CD14-positive monocyte (primary cell): ENCODE data around the gene SLC35B3. TPM values are rescaled to one million over a fixed set of nuclear protein-coding genes. Genes with fewer than 3 reads are reported as not detected.

Experiments used
- DNase-seq, 3 donors: peaks; one replicate each; pipeline ENCODE4 v3.0.0-alpha.2; 2011 to 2022
- H2AFZ ChIP-seq: 2 replicates; pipeline ENCODE4 v1.6.0; 2012; ENCODE audit warnings: mild to moderate bottlenecking, low read depth, low read length, inconsistent platforms; ENCODE audit not compliant: insufficient read depth, poor library complexity, severe bottlenecking
- H3K27ac ChIP-seq, 2 donors: 1 replicate in 1 of 2; 2 replicates in 1 of 2; pipeline ENCODE4 v1.5.1; 2012 to 2013; ENCODE audit warnings: low read length in 2 of 2, control low read depth in 1 of 2, inconsistent platforms in 1 of 2, low read depth in 1 of 2, mild to moderate bottlenecking in 1 of 2
- H3K27me3 ChIP-seq, 2 donors: one replicate each; pipeline versions ENCODE4 v1.6.0 to v1.6.1; 2011 to 2013; ENCODE audit warnings: low read length in 2 of 2; ENCODE audit not compliant: control insufficient read depth in 2 of 2, insufficient read depth in 2 of 2
- H3K36me3 ChIP-seq, 2 donors: replicated peaks in 1 of 2; 1 replicate in 1 of 2; 2 replicates in 1 of 2; pipeline versions ENCODE4 v1.5.1 to v1.6.1; 2012 to 2013; ENCODE audit warnings: low read length in 2 of 2, control low read depth in 1 of 2, inconsistent platforms in 1 of 2, mild to moderate bottlenecking in 1 of 2; ENCODE audit not compliant: insufficient read depth in 2 of 2, control insufficient read depth in 1 of 2
- H3K4me1 ChIP-seq, 2 donors: 1 replicate in 1 of 2; 2 replicates in 1 of 2; pipeline versions ENCODE4 v1.5.1 to v1.6.1; 2012 to 2013; ENCODE audit warnings: low read length in 2 of 2, control low read depth in 1 of 2, inconsistent platforms in 1 of 2, mild to moderate bottlenecking in 1 of 2, moderate library complexity in 1 of 2; ENCODE audit not compliant: insufficient read depth in 2 of 2, control insufficient read depth in 1 of 2
- H3K4me2 ChIP-seq: replicated peaks from 2 replicates; pipeline ENCODE3; 2012; ENCODE audit warnings: low read length, moderate library complexity, mild to moderate bottlenecking; ENCODE audit not compliant: poor library complexity, severe bottlenecking; ENCODE audit errors: extremely low read depth
- H3K4me3 ChIP-seq, 3 experiments: fragments of 200-600 bp in 1 of 3; sonication (generic) in 1 of 3; replicated peaks in 1 of 3; 1 replicate in 2 of 3; 2 replicates in 1 of 3; pipeline ENCODE4 v1.5.1; 2011 to 2013; ENCODE audit warnings: low read length in 3 of 3, mild to moderate bottlenecking in 3 of 3, control low read depth in 2 of 3, low read depth in 2 of 3, inconsistent platforms in 1 of 3, moderate library complexity in 1 of 3
- H3K79me2 ChIP-seq: 2 replicates; pipeline ENCODE4 v1.6.0; 2012; ENCODE audit warnings: mild to moderate bottlenecking, control low read depth, inconsistent platforms, low read length, moderate library complexity; ENCODE audit not compliant: insufficient read depth
- H3K9ac ChIP-seq: 2 replicates; pipeline ENCODE4 v1.6.0; 2017; ENCODE audit warnings: low read length, mild to moderate bottlenecking; ENCODE audit not compliant: insufficient read depth, poor library complexity, severe bottlenecking
- H3K9me3 ChIP-seq, 2 donors: replicated peaks in 1 of 2; 1 replicate in 1 of 2; 2 replicates in 1 of 2; pipeline versions ENCODE4 v1.5.1 to v1.6.1; 2012 to 2013; ENCODE audit warnings: low read length in 2 of 2, control low read depth in 1 of 2; ENCODE audit not compliant: control insufficient read depth in 1 of 2, insufficient read depth in 1 of 2
- H4K20me1 ChIP-seq: 2 replicates; pipeline ENCODE4 v1.6.0; 2012; ENCODE audit warnings: mild to moderate bottlenecking, low read length, control low read depth, moderate library complexity; ENCODE audit not compliant: insufficient read depth
- H3K27ac Mint-ChIP-seq, 7 donors: one replicate each; pipeline ENCODE4 v1.8.0; 2020; ENCODE audit warnings: mild to moderate bottlenecking in 7 of 7, mixed read lengths in 7 of 7, moderate library complexity in 6 of 7, inconsistent platforms in 2 of 7
- H3K27me3 Mint-ChIP-seq, 3 donors: one replicate each; pipeline ENCODE4 v1.8.0; 2021 to 2022; ENCODE audit warnings: low read depth in 3 of 3, mild to moderate bottlenecking in 3 of 3, mixed read lengths in 3 of 3, moderate library complexity in 3 of 3, inconsistent platforms in 1 of 3
- H3K36me3 Mint-ChIP-seq, 2 donors: one replicate each; pipeline ENCODE4 v1.8.0; 2020; ENCODE audit warnings: mixed read lengths in 2 of 2, inconsistent platforms in 1 of 2, mild to moderate bottlenecking in 1 of 2
- H3K4me1 Mint-ChIP-seq: one replicate; pipeline ENCODE4 v1.8.0; 2020; ENCODE audit warnings: mild to moderate bottlenecking, mixed read lengths
- H3K4me3 Mint-ChIP-seq, 2 donors: one replicate each; pipeline ENCODE4 v1.8.0; 2020; ENCODE audit warnings: mild to moderate bottlenecking in 2 of 2, mixed read lengths in 2 of 2, moderate library complexity in 1 of 2
- H3K9me3 Mint-ChIP-seq, 7 donors: one replicate each; pipeline ENCODE4 v1.8.0; 2020 to 2022; ENCODE audit warnings: mixed read lengths in 7 of 7, mild to moderate bottlenecking in 6 of 7, moderate library complexity in 6 of 7, inconsistent platforms in 2 of 7
- WGBS: methylation state at CpG from one replicate; pipeline ENCODE4 v1.1.5; 2013; ENCODE audit warnings: missing lambda C conversion rate; ENCODE audit not compliant: insufficient coverage; 5-methylcytosine and 5-hydroxymethylcytosine counted together
- intact Hi-C, 2 donors: fragments of 100-400 bp; cut with micrococcal nuclease; formaldehyde crosslinking; loops; one replicate each; pipeline versions ENCODE4 v1.15.0 to v1.15.1; 2023
- polyA plus RNA-seq, 3 donors: library from polyadenylated mRNA; depleted of rRNA in 1 of 3; unstranded in 2 of 3; stranded (reverse) in 1 of 3; fragments of 300-500 nt in 2 of 3; fragments of >200 nt in 1 of 3; fragmentation: Illumina TruSeq in 2 of 3; gene quantifications; 1 replicate in 2 of 3; 2 replicates in 1 of 3; pipeline ENCODE4 v1.2.3, GENCODE V29; 2012 to 2021
- TF ChIP-seq, protein P1 (sequence below): fragments of 200-600 bp; IDR thresholded peaks from one replicate; pipeline ENCODE4 v1.8.0; 2022; ENCODE audit warnings: antibody characterized with exemption, mild to moderate bottlenecking

The SLC35B3 gene
- polyA plus RNA-seq, 3 donors: 7.9 to 14.0 (median 9.3) TPM

DNA sequence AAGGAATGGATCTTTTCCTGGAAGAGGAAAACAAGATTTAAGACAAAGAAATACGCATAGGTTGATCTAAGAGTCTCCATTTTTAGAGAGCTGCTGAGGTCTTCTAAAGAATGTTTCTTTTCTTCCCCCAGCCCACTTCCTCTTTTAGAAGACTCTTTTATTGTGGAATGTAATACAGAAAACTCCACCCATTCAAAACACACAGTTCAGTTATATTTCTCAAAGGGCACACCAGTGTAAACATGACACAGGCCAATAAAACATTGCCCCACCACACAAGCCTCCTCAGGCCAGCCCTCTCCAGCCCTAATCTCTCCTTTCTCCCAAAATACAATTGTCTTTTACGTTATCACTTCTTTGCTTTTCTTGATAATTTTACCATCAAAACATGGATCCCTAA lies 42.8 kb downstream of the SLC35B3 start:
- no peak overlapping the region for H3K27ac Mint-ChIP-seq
- no peak overlapping the region for H2AFZ ChIP-seq
- TF ChIP-seq, protein P1, sequence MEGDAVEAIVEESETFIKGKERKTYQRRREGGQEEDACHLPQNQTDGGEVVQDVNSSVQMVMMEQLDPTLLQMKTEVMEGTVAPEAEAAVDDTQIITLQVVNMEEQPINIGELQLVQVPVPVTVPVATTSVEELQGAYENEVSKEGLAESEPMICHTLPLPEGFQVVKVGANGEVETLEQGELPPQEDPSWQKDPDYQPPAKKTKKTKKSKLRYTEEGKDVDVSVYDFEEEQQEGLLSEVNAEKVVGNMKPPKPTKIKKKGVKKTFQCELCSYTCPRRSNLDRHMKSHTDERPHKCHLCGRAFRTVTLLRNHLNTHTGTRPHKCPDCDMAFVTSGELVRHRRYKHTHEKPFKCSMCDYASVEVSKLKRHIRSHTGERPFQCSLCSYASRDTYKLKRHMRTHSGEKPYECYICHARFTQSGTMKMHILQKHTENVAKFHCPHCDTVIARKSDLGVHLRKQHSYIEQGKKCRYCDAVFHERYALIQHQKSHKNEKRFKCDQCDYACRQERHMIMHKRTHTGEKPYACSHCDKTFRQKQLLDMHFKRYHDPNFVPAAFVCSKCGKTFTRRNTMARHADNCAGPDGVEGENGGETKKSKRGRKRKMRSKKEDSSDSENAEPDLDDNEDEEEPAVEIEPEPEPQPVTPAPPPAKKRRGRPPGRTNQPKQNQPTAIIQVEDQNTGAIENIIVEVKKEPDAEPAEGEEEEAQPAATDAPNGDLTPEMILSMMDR: no peak
- H3K36me3 Mint-ChIP-seq: no peaks in the 10 kb centered on the region
- H3K27me3 ChIP-seq: no peaks in the 10 kb centered on the region
- peaks cover 0 to 4% (median 0%) of the 10 kb centered on the region in 3 donors for H3K27me3 Mint-ChIP-seq
- no peak overlapping the region for H3K4me2 ChIP-seq
- H3K9me3 ChIP-seq: no peaks in the 10 kb centered on the region
- peaks cover 4% of the 10 kb centered on the region for H3K4me1 Mint-ChIP-seq
- no peaks in the 10 kb centered on the region for H4K20me1 ChIP-seq
- H3K4me3 Mint-ChIP-seq: no peak overlapping the region
- H3K4me1 ChIP-seq: no peaks in the 10 kb centered on the region
- H3K9me3 Mint-ChIP-seq: peaks cover 0 to 5% (median 2%) of the 10 kb centered on the region in 7 donors
- no peaks in the 10 kb centered on the region for H3K36me3 ChIP-seq
- H3K27ac ChIP-seq: no peak overlapping the region
- no peak for DNase-seq
- no peak overlapping the region for H3K4me3 ChIP-seq
- no CpG with 5 or more reads among the region's 2 CpGs for WGBS
- H3K79me2 ChIP-seq: no peaks in the 10 kb centered on the region
- H3K9ac ChIP-seq: no peak overlapping the region
- intact Hi-C loops: no loop called here

DNA sequence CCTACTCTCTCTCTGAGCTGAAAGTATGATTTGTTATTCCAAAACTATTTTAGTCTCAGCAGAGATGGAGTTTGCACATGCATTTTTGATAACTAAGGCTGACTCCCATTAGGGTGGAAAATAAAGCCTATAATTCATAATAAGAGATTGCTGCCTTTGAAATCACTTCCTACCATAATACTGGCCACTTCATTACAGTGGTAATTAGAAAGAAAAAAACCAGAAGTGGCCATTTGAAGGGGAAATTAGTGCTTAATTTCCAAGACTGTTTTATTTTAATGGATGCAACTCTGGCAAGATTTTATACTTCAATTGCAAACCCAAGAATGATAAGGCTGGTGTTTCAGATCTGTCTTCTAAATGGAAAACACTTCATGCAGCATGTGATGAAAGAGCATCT lies 43.4 kb downstream of the SLC35B3 start:
- no peak overlapping the region for H3K4me3 Mint-ChIP-seq
- H3K36me3 ChIP-seq: no peaks in the 10 kb centered on the region
- H3K9ac ChIP-seq: no peak overlapping the region
- peaks cover 4% of the 10 kb centered on the region for H3K4me1 Mint-ChIP-seq
- TF ChIP-seq, protein P1: no peak
- H3K4me3 ChIP-seq: no peak overlapping the region
- no peak overlapping the region for H3K4me2 ChIP-seq
- no peak for DNase-seq
- H2AFZ ChIP-seq: no peak overlapping the region
- no peaks in the 10 kb centered on the region for H3K9me3 ChIP-seq
- intact Hi-C loops: no loop called here
- no peaks in the 10 kb centered on the region for H4K20me1 ChIP-seq
- H3K36me3 Mint-ChIP-seq: no peaks in the 10 kb centered on the region
- peaks cover 0 to 5% (median 2%) of the 10 kb centered on the region in 7 donors for H3K9me3 Mint-ChIP-seq
- H3K4me1 ChIP-seq: no peaks in the 10 kb centered on the region
- H3K27me3 Mint-ChIP-seq: peaks cover 0 to 5% (median 0%) of the 10 kb centered on the region in 3 donors
- no peaks in the 10 kb centered on the region for H3K27me3 ChIP-seq
- no peak overlapping the region for H3K27ac Mint-ChIP-seq
- no peak overlapping the region for H3K27ac ChIP-seq
- no peaks in the 10 kb centered on the region for H3K79me2 ChIP-seq
